ENCODE results near the gene TNPO2.

DNA sequence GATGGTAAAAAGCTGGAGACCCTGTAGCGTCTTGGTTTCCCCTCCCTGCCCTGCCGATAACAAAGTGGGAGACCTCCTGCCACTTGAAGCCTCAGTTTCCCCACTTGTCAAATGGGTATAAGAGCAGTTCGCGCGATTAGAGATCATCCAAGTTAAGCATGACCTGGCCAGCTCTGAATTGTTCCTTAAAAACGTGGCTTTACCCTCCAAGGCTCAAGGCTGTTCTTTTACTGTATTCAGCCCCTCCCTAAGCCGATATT lies 421 bp downstream of the TNPO2 start:
- TF ChIP-seq, protein P1, sequence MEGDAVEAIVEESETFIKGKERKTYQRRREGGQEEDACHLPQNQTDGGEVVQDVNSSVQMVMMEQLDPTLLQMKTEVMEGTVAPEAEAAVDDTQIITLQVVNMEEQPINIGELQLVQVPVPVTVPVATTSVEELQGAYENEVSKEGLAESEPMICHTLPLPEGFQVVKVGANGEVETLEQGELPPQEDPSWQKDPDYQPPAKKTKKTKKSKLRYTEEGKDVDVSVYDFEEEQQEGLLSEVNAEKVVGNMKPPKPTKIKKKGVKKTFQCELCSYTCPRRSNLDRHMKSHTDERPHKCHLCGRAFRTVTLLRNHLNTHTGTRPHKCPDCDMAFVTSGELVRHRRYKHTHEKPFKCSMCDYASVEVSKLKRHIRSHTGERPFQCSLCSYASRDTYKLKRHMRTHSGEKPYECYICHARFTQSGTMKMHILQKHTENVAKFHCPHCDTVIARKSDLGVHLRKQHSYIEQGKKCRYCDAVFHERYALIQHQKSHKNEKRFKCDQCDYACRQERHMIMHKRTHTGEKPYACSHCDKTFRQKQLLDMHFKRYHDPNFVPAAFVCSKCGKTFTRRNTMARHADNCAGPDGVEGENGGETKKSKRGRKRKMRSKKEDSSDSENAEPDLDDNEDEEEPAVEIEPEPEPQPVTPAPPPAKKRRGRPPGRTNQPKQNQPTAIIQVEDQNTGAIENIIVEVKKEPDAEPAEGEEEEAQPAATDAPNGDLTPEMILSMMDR (IDR thresholded peaks at IDR 0.05) = no peak
- TF ChIP-seq POLR2A (IDR thresholded peaks at IDR 0.05) = no peak
